ENCODE measurements around the gene TTC27. TPM values are rescaled to one million over a fixed set of nuclear protein-coding genes. Genes with fewer than 3 reads are reported as not detected.

TTC27 gene
- 33.5 and 39.6 TPM in 2 replicates for total RNA-seq

DNA sequence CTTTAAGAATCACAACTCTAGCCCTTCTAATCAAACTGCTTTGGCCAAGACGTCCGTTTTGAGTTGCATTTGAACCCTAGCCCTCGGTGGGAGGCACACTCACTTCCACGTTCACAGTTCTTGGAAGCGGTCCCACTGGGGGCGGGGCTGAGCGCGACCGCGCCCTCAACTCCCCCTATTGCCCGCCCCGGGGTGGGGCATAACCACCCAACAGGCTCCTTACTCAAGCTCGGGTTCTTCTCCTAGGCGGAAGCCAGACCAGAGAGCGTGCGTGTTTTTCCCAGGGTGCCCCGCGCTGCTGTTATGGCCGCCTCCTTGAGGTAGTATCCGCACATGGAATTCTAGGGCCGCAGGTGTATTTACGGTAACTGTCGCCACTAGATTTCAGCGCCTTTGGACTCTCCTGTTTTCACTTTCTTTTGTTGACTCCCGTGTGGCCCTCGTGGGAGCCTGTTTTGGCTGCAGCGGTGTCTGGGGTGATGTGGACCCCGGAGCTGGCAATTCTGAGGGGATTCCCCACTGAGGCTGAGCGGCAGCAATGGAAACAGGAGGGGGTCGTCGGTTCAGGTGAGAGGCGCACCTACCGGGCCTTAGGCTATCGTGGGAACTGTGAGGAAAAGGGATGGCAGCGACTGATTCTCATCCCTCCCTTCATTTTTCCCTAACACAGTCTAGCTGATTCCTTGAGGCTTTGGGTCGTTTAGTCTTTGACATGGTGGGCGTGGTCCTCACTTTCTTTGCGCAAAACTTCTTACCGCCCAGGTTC is at the start of gene TTC27:
TSS of gene TTC27 (plus strand) at position 237 of the 766 bp plus-strand sequence. CDS start at position 480, 243 bp downstream.

All from tracheal epithelial cell (primary cell).